ENCODE data around the gene ASXL2.
A peak's percentile ranks its signal among the peaks of the same experiment; 100 is the strongest.
"Not testable (repeated sequence)": the region's sequence is repeated elsewhere in the genome, so short reads cannot be mapped to it uniquely, and the experiment has no call there.

Gene ASXL2

DNA sequence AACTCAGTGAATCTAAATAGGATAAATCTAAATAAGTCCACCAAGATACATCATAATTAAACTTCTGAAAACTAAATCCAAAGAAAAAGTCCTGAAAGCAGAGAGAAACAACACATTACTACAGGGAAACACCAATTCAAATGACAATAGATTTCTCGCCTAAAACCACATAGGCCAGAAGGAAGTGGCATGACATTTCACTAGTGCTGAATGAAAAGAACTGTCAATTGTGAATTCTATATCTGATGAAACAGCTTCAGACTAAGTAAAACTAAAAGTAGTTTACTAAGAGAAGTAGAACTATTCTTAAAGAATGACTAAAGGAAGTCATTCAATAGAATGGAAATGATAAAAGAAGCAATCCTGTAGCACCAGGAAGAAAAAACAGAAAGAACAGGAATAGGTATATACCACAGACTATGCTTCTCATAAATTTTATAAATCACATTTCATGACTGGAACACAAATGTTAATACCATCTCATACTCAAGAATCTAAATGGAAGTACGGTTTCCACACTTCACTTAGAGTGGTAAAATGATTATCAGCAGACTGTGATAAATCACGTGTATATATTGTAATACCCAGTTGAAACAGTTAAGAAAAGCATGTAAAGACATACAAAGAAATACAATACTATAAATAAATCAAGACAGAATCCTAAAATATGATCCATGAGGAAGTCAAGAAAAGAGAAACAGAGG lies 46.4 kb downstream of the ASXL2 start:
- DNase-seq, result no peak

GRCh38 chr2:25829828-25830227 lies 48.5 kb downstream of the ASXL2 start:
- DNase-seq, result no peak

GRCh38 chr2:25829377-25829704 lies 48.9 kb downstream of the ASXL2 start:
- no peak for DNase-seq

GRCh38 chr2:25828532-25829376 lies 49.5 kb downstream of the ASXL2 start:
- DNase-seq, result not testable (repeated sequence)

DNA sequence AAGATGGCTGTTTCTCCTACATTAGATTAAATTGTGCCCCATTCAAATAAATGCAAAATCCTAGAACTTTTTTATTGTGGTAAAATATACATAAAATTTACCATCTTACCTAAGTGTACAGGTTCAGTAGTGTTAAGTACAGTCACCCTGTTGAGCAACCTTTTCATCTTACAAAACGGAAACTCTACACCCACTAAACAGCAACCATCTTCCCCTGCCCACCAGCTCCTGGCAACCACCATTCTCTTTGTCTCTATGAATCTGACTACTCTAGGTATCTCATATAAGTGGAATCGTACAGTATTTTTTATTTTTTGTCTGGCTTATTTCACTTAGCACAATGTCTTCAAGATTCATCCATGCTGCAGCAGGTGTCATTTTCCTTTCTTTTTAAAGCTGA lies 53.0 kb downstream of the ASXL2 start:
- no peak for DNase-seq

- DNase-seq, result no peak
Measured at GRCh38 chr2:25824718-25825117, 53.6 kb downstream of the ASXL2 start.

GRCh38 chr2:25824216-25824615 lies 54.1 kb downstream of the ASXL2 start:
- no peak for DNase-seq

DNA sequence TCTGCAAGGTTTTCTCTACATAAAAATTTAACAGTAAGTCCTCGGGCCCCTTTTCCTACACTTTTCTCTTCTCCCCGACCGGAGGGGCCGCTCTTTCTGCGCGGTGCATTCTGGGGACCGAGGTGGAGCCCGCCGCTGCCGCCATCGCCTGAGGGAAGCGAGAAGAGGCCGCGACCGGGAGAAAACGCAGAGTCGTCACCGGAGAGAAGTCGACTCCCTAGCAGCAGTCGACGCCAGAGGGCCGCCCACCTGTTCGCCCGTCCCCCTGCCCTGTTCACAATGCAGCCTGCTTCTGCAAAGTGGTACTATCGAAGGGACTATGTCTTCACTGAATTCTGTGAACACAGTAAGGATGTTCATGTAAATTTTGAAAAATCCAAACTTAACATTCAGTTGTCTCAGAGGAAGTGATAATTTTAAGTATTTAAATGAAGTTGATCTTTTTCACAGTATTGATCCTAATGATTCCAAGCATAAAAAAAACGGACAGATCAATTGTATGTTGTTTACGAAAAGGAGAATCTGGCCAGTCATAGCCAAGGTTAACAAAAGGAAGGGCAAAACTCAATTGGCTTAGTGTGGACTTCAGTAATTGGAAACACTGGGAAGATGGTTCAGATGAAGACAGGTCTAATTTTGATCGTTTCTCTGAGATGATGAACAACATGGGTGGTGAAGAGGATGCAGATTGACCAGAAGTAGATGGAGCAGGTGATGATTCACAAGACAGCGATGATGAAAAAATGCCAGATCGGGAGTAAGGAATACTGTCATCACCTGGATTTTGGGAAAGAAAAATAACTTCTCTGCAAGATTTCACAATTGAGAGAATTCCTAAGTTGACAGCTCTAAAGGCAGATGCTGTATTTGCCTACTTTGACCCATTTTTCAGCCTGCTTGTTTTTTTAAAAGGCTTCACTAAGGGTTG lies 55.8 kb downstream of the ASXL2 start:
- DNase-seq, result peak; percentile 31

DNA sequence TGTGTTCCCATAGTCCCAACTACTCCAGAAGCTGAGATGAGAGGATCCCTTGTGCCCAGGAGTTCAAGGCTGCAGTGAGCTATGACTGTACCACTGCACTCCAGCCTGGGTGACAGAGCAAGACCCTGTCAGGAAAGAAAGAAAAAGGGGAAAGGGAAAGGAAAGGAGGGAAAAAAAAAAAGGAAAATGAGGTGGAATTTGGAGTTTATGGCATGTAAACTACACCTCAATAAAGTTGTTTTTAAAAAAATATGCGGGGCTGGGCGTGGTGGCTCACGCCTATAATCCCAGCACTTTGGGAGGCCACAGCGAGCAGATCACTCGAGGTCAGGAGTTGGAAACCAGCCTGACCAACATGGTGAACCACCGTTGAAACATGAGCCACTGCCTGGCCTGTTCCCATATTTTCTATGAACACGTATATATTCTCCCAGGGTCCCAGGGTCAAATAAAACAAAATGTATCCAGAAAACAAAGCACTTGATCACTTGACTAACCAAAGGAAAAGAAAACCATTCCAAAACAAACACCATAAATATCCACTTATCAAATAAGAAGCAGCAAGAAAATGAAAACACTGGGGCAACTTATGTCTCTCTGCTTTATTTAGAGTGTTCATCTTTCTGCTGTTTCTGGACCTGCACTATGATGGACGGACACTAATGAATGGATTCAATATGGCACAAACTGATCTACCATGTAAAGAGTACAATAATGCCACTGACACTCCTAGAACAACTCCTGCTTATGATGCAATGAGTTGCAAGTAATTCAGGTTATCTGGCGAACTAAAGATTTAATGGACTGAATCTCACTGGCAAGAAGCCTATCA lies 56.8 kb downstream of the ASXL2 start:
- peak; percentile 25 for DNase-seq

DNA sequence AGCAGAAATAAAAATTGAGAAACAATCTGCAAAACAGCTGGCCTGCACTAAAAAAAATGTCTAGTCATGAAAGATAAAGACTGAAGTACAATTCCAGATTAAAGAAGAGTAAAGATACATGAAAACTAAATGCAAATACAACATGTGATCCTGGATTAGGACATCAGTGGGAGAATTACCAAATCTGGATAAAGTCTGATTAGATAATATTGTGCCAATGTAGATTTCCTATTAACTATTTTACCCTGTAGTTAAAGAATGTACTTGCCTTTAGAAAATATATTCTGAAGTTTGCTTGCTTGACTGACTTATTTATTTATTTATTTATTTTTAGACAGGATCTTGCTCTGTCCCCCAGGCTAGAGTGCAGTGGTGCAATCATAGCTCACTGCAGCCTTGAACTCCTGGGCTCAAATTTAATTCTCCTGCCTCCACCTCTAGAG lies 58.7 kb downstream of the ASXL2 start:
- DNase-seq, result no peak

- DNase-seq, result no peak
Measured at GRCh38 chr2:25817630-25818029, 60.7 kb downstream of the ASXL2 start.

DNA sequence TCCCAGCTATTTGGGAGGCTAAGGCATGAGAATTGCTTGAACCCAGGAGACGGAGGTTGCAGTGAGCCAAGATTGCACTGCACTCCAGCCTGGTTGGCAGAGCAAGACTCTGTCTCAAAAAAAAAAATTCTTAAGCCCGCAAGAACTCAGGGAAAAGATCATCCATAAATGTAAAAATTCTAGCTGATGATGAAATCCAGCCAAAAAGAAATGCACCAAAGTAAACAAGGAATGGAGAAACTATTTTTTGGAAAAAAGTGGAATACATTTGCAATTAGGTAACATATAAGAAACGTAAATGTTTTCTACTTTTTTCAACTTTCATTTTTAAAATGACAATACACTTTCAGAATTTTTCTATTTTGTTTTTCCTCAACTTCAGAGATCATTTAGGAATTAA lies 61.3 kb downstream of the ASXL2 start:
- no peak for DNase-seq

GRCh38 chr2:25816249-25816648 lies 62.0 kb downstream of the ASXL2 start:
- DNase-seq, result no peak

DNA sequence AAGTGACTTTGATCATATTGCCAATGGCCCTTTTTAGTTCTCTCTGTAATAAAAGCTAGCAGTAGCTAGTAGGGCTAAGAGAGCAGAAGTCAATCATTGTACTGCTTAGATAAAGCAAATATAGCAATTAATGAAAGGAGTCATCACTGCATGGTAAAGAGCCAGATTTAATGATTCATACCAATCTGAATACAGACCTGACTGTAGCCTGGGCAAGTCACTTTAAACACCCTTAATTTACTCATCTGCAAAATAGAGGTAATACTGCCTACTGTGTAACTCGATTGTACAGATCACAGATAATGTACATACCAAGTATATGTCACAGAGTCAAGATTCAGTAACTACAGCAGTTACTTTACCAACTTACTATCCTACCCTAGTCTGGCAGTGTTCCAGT lies 63.6 kb downstream of the ASXL2 start:
- no peak for DNase-seq

- no peak for DNase-seq
Measured at GRCh38 chr2:25810428-25810827, 67.9 kb downstream of the ASXL2 start.

DNA sequence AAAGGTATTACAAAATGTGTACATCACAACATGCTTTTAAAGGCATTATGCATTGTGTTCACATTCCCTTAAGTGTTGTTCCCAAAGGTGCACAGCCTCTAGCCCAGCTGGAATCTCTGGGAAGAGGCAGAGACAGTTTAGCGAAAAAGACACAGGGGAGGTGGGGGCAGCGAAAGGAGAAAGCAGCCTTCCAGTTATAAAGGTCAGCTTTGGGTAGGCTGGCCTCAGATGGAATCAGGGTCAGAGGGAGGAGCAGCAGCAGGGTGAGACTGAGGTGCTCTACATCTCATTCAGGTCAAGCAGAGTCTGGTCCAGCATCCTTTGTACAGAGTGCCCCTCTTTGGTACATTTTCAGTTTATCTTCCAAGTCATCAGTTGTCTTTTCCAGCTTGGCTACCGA lies 68.6 kb downstream of the ASXL2 start:
- DNase-seq, result no peak

- DNase-seq, result no peak
Measured at GRCh38 chr2:25808006-25808383, 70.3 kb downstream of the ASXL2 start.

DNA sequence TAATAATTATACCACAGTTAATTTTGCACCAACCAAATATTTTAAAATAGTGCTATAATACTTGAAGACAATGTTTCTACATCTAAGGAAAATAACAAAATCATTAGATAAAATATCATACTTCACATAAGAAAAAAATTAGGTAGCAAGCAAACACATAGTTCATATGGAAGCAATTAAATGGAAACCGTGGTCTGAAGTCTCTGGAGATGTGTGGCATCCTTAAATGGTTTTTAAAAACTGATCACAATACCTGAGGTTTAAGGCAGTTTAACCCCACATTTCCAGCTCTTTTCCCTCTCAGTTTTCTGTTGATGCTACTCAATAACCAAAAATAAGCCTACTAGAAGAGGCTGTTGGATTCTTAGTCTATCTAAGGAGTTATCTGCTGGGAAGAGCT lies 71.3 kb downstream of the ASXL2 start:
- no peak for DNase-seq

- DNase-seq, result no peak
Measured at GRCh38 chr2:25805987-25806386, 72.3 kb downstream of the ASXL2 start.

DNA sequence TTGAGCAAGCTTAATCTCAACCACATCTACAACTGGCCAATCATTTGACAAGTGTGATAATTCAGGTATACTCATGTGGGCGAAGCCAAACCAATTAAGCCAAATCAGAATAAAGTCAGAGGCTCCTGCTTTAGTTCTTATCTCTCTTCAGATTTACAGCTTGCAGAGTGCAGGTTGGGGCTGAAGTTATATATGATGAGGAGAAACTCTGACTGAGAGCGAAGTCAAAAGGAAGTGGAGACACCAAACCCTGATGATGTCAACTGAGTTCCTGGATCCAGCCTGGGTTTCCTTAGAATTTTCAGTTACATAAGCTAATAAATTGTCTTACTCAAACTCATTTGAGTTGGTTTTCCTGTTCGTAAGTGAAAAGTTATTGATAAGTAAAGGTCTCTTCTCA lies 73.9 kb downstream of the ASXL2 start:
- DNase-seq, result no peak

DNA sequence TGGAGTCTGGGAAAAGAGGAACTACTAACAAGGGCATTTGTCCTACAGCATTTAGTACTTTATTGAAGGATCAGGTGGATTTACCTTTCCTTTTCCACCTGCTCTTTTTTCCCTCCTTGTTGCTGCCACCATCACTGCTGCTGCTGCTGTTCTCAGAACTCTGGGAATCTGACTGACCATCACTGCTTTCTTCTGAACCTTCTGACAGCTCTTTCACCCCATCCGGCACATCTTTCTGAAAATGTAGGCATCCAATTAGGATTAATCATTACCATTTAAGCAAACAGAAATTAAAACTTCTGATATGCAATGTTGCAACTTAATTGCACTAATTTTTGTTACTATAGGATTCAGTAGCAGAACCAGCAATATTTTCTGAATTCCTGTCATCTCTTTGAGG lies 79.0 kb downstream of the ASXL2 start:
- no peak for DNase-seq

All from NCI-H2029 treated with DMSO at 0.1 percent for 48 hours (cell line).